Suprapubic skin (tissue), 4 donors: ENCODE data around the gene WDR1. TPM values are rescaled to one million over a fixed set of nuclear protein-coding genes. Genes with fewer than 3 reads are reported as not detected.

ENCODE experiments used
- DNase-seq, 2 donors: peaks; one replicate each; pipeline ENCODE4 v3.0.0-alpha.2; 2019; ENCODE audit warnings: low spot score in 2 of 2
- H3K27ac ChIP-seq: fragments of 200-600 bp; sonication (generic); one replicate; pipeline ENCODE4 v1.5.1; 2019
- H3K27me3 ChIP-seq: fragments of 200-600 bp; sonication (generic); one replicate; pipeline ENCODE4 v1.5.1; 2019
- H3K36me3 ChIP-seq: fragments of 200-600 bp; sonication (generic); one replicate; pipeline ENCODE4 v1.5.1; 2019
- H3K4me1 ChIP-seq: fragments of 200-600 bp; sonication (generic); one replicate; pipeline ENCODE4 v1.5.1; 2019
- H3K4me3 ChIP-seq: fragments of 200-600 bp; sonication (generic); one replicate; pipeline ENCODE4 v1.5.1; 2019; ENCODE audit warnings: mild to moderate bottlenecking
- H3K9me3 ChIP-seq: fragments of 200-600 bp; sonication (generic); one replicate; pipeline ENCODE4 v1.5.1; 2019
- CTCF ChIP-seq, 2 donors: fragments of 200-600 bp in 1 of 2; fragments of 450-650 bp in 1 of 2; sonication (generic) in 1 of 2; IDR thresholded peaks; one replicate each; pipeline ENCODE4 v1.5.1; 2016 to 2019; ENCODE audit warnings: antibody characterized with exemption in 2 of 2, mild to moderate bottlenecking in 1 of 2, moderate library complexity in 1 of 2
- EP300 ChIP-seq: sonication (generic); formaldehyde crosslinking; IDR thresholded peaks from one replicate; pipeline ENCODE4 v1.6.1; 2017; ENCODE audit warnings: antibody characterized with exemption
- POLR2A ChIP-seq, 2 donors: fragments of 450-650 bp; IDR thresholded peaks; one replicate each; pipeline ENCODE4 v1.6.1; 2017; ENCODE audit warnings: antibody characterized with exemption in 2 of 2, mild to moderate bottlenecking in 2 of 2, moderate library complexity in 2 of 2
- POLR2AphosphoS5 ChIP-seq, 3 donors: sonication (generic); formaldehyde crosslinking; IDR thresholded peaks; one replicate each; pipeline ENCODE4 v1.6.1; 2017; ENCODE audit warnings: antibody characterized with exemption in 3 of 3
- WGBS: methylation state at CpG from one replicate; pipeline ENCODE4 v1.1.5; 2018; 5-methylcytosine and 5-hydroxymethylcytosine counted together
- total RNA-seq, 4 donors: library from RNA; depleted of rRNA; stranded (reverse); fragments of >200 nt; gene quantifications; one replicate each; pipeline ENCODE4 v1.1.0, GENCODE V29; 2016

WDR1 gene
- total RNA-seq, 4 donors from 2014 or later = 113 to 126 (median 117) TPM

DNA sequence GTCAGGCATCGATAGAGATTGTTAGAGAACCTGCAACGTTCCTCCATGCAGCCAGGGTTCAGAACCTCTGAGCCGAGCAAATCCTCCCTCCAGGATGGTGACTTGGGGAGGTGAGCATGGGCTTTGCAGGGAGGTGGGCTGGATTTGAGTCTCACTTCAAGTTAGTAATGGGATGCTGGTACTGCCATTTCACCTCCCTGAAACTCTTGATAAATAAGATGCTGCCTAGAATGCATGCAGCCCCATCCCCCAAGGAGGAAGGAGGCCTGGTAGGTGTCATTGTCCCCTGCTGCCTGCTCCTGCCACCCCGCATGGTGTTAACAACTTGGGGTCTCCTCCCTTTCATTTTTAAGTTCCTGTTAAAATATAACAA lies 59.6 kb downstream of the WDR1 start:
- Histone ChIP-seq H3K4me1 (peaks cover 3% of the 10 kb centered on the region), H3K9me3 (peaks cover 3% of the 10 kb centered on the region), H3K36me3 (no peaks in the 10 kb centered on the region), H3K27me3 (no peaks in the 10 kb centered on the region), H3K27ac (no peak overlapping the region), H3K4me3 (no peak overlapping the region)
- DNase-seq = no peak
- 87% methylated on average over 4 of the region's 4 CpGs for WGBS
- no peak for TF ChIP-seq CTCF (IDR thresholded peaks at IDR 0.05)
- no peak for TF ChIP-seq POLR2A (IDR thresholded peaks at IDR 0.05)
- no peak for TF ChIP-seq POLR2AphosphoS5 (IDR thresholded peaks at IDR 0.05)
- TF ChIP-seq EP300 = no peak

DNA sequence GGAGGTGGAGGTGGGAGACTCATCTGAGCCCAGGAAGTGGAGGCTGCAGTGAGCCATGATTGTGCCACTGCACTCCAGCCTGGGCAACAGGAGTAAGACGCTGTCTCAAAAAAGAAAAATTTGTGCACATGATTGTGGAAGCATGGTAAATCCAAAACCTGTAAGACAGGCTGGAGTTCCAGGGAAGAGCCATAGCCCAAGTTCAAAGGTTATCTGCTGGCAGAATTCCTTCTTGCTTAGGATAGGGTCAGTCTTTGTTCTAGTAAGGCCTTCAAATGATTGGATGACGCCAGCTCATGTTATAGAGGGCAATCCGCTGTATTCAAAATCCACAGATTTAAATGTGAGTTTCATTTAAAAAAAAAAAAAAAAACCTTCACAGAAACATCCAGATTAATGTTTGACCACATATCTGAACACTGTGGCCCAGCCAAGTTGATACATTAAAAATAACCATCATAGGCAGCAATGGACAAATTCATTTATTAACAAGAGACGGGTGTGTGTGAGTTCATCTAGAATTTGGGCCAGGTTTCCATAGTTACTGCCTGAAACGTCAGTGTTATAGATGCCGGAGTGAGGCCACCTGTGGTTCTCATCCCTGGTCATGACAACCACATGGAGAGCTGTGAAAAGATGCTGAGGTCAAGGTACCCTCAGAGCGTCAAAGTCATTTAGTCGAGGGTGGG lies 60.1 kb downstream of the WDR1 start:
- TF ChIP-seq POLR2AphosphoS5 (IDR thresholded peaks at IDR 0.05) = no peak
- TF ChIP-seq POLR2A (IDR thresholded peaks at IDR 0.05) = no peak
- TF ChIP-seq CTCF (IDR thresholded peaks at IDR 0.05) = no peak
- no peak for TF ChIP-seq EP300

GRCh38 chr4:10055871-10056270 lies 60.7 kb downstream of the WDR1 start:
- Histone ChIP-seq H3K4me1 (peaks cover 5% of the 10 kb centered on the region), H3K27me3 (no peaks in the 10 kb centered on the region), H3K9me3 (peaks cover 3% of the 10 kb centered on the region), H3K27ac (no peak overlapping the region), H3K4me3 (no peak overlapping the region), H3K36me3 (no peaks in the 10 kb centered on the region)
- TF ChIP-seq EP300 = no peak
- no peak for TF ChIP-seq POLR2A (IDR thresholded peaks at IDR 0.05)
- no peak for DNase-seq
- 91% methylated on average over 4 of the region's 4 CpGs for WGBS

More for the DNA sequence above, 60.1 kb downstream of the WDR1 start:
- H3K4me3 ChIP-seq = no peak overlapping the region
- no peaks in the 10 kb centered on the region for H3K36me3 ChIP-seq
- H3K9me3 ChIP-seq = peaks cover 3% of the 10 kb centered on the region
- no peak for DNase-seq
- peaks cover 3% of the 10 kb centered on the region for H3K4me1 ChIP-seq
- no peak overlapping the region for H3K27ac ChIP-seq
- H3K27me3 ChIP-seq = no peaks in the 10 kb centered on the region
- WGBS = 82% methylated on average over 8 of the region's 8 CpGs

- Histone ChIP-seq H3K36me3 (no peaks in the 10 kb centered on the region), H3K4me1 (peaks cover 5% of the 10 kb centered on the region), H3K9me3 (peaks cover 3% of the 10 kb centered on the region), H3K27ac (peak overlapping the region; percentile 69), H3K27me3 (no peaks in the 10 kb centered on the region), H3K4me3 (no peak overlapping the region)
- DNase-seq = no peak
- WGBS = 62% methylated on average over 4 of the region's 4 CpGs
- no peak for TF ChIP-seq EP300
- no peak for TF ChIP-seq POLR2A (IDR thresholded peaks at IDR 0.05)
- no peak for TF ChIP-seq POLR2AphosphoS5 (IDR thresholded peaks at IDR 0.05)
- no peak for TF ChIP-seq CTCF (IDR thresholded peaks at IDR 0.05)
These were observed 62.0 kb downstream of the WDR1 start for GRCh38 chr4:10054571-10055041.

DNA sequence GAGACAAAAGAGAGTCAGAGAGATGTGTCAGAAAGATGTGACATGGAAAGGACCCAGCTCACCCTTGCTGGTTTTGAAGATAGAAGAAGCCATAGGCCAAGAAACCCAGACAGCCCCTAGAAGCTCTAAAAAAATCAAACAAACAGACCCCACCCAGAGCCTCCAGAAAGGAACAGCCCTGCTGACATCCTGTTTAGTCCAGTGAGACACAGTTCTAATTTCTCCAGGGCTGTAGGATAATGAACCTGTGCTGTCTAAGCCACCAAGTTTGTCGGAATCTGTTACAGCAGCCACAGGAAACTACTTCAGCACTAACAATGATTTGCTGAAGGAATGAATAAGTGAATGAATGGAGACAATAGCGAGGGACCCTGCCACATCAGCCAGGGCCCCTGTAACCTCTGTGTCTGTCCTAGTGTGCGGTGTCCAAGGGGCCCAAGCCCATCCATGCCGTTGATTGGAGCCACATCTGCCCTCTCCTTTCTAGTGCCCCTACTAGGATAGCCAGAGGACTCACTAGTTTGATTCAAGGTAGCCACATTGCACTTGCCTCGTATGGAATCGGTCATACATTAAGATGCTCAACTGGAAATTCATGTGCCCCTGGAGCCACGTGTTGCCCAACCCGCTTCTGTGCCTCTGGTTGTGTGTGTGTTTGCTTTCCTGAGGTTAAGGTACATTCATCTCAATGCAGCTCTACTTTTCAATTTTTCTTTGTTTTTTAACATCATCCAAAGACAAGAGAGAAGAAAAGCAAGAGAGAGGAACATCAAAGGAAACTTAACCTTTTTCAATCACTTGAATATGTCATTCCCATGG lies 62.8 kb downstream of the WDR1 start:
- DNase-seq = no peak
- Histone ChIP-seq H3K4me1 (peaks cover 5% of the 10 kb centered on the region), H3K4me3 (no peak overlapping the region), H3K27me3 (no peaks in the 10 kb centered on the region), H3K9me3 (peaks cover under 1% of the 10 kb centered on the region), H3K36me3 (no peaks in the 10 kb centered on the region), H3K27ac (peak overlapping the region; percentile 54)
- WGBS = 88% methylated on average over 8 of the region's 8 CpGs
- no peak for TF ChIP-seq POLR2AphosphoS5 (IDR thresholded peaks at IDR 0.05)
- no peak for TF ChIP-seq POLR2A (IDR thresholded peaks at IDR 0.05)
- no peak for TF ChIP-seq CTCF (IDR thresholded peaks at IDR 0.05)
- TF ChIP-seq EP300 = no peak
